A549 (cell line): ENCODE results near the gene TSR3. TPM values are rescaled to one million over a fixed set of nuclear protein-coding genes. Genes with fewer than 3 reads are reported as not detected.
A peak's percentile ranks its signal among the peaks of the same experiment; 100 is the strongest.
"Not testable (repeated sequence)": the region's sequence is repeated elsewhere in the genome, so short reads cannot be mapped to it uniquely, and the experiment has no call there.

ENCODE experiments used
- ATAC-seq, 2 experiments: fragments of 200-7000 bp in 1 of 2; fragments of >200 bp in 1 of 2; cut with Nextera tagmentation in 1 of 2; cut with Tn5 transposase in 1 of 2; 3 replicates each; pipeline versions ENCODE4 v1.8.0 to v1.9.1; 2018 to 2020; ENCODE audit warnings: mild to moderate bottlenecking in 1 of 2, moderate library complexity in 1 of 2
- CTCF ChIA-PET: fragments of 300-600 bp; sonication (Branson Sonifier 250); formaldehyde crosslinking; extraction: SDS; loops from one replicate; lab custom pipeline; 2021; ENCODE audit warnings: antibody characterized with exemption, inconsistent platforms; lab: Yijun Ruan, JAX
- POLR2A ChIA-PET: fragments of 350-600 bp; formaldehyde crosslinking; extraction: SDS; loops from one replicate; lab custom pipeline; 2021; ENCODE audit warnings: antibody characterized with exemption, inconsistent platforms; lab: Yijun Ruan, JAX
- DNase-seq, 2 experiments: peaks; one replicate each; pipeline versions ENCODE4 v3.0.0 to v3.0.0-alpha.2; 2011 to 2016; ENCODE audit warnings: low read depth in 1 of 2, low spot score in 1 of 2
- FAIRE-seq: peaks from 2 replicates; lab custom pipeline; 2011; peaks lifted over from hg19 to GRCh38; lab: Jason Lieb, UNC
- H3K27ac ChIP-seq, 2 experiments: fragments of >200 bp; sonication (Bioruptor Twin); formaldehyde crosslinking; 3 replicates each; pipeline ENCODE4 v1.5.1; 2016 to 2017
- H3K4me1 ChIP-seq: fragments of >200 bp; sonication (Bioruptor Twin); formaldehyde crosslinking; 3 replicates; pipeline ENCODE4 v1.6.1; 2016
- H3K4me2 ChIP-seq: fragments of >200 bp; sonication (Bioruptor Twin); formaldehyde crosslinking; 3 replicates; pipeline ENCODE4 v1.6.1; 2016
- H3K4me3 ChIP-seq: fragments of >200 bp; sonication (Bioruptor Twin); formaldehyde crosslinking; 3 replicates; pipeline ENCODE4 v1.5.1; 2016
- H3K9me3 ChIP-seq: fragments of >200 bp; sonication (Bioruptor Twin); formaldehyde crosslinking; 3 replicates; pipeline ENCODE4 v1.6.1; 2016
- BHLHE40 ChIP-seq: IDR thresholded peaks from 2 replicates; pipeline ENCODE4 v1.6.1; 2012; ENCODE audit warnings: low read depth, low read length, inconsistent platforms
- CBX2 ChIP-seq: fragments of 200-600 bp; sonication (generic); IDR thresholded peaks from 2 replicates; pipeline ENCODE4 v1.6.1; 2016; ENCODE audit warnings: low read depth, mild to moderate bottlenecking, borderline replicate concordance
- CEBPB ChIP-seq, 2 experiments: fragments of >200 bp in 1 of 2; sonication (Bioruptor Twin) in 1 of 2; formaldehyde crosslinking in 1 of 2; IDR thresholded peaks; 2 replicates each; pipeline ENCODE4 v1.6.1; 2012 to 2016
- CTCF ChIP-seq: fragments of >200 bp; sonication (Bioruptor Twin); formaldehyde crosslinking; IDR thresholded peaks from 3 replicates; pipeline ENCODE4 v1.5.1; 2016
- EHMT2 ChIP-seq: fragments of 200-600 bp; sonication (generic); IDR thresholded peaks from 2 replicates; pipeline ENCODE4 v1.6.1; 2016; ENCODE audit warnings: antibody characterized with exemption, low read depth, mild to moderate bottlenecking, moderate library complexity
- EP300 ChIP-seq, 2 experiments: fragments of >200 bp; sonication (Bioruptor Twin); formaldehyde crosslinking; IDR thresholded peaks; 2 replicates in 1 of 2; 3 replicates in 1 of 2; pipeline ENCODE4 v1.6.1; 2016 to 2017
- ESRRA ChIP-seq: fragments of 150-350 bp; IDR thresholded peaks from 2 replicates; pipeline ENCODE4 v1.6.1; 2014; ENCODE audit warnings: mild to moderate bottlenecking, low read length, borderline replicate concordance
- HDAC2 ChIP-seq: fragments of 200-600 bp; sonication (generic); IDR thresholded peaks from 2 replicates; pipeline ENCODE4 v1.6.1; 2016
- HES2 ChIP-seq: fragments of >200 bp; sonication (Bioruptor Twin); formaldehyde crosslinking; IDR thresholded peaks from 2 replicates; pipeline ENCODE4 v1.6.1; 2016
- JUN ChIP-seq, 2 experiments: fragments of >200 bp; sonication (Bioruptor Twin); formaldehyde crosslinking; IDR thresholded peaks; 2 replicates in 1 of 2; 3 replicates in 1 of 2; pipeline ENCODE4 v1.6.1; 2016 to 2017
- MAX ChIP-seq: IDR thresholded peaks from 2 replicates; pipeline ENCODE4 v1.6.1; 2012
- PHF8 ChIP-seq: fragments of 200-600 bp; sonication (generic); IDR thresholded peaks from 2 replicates; pipeline ENCODE4 v1.6.1; 2016; ENCODE audit warnings: low read depth, mild to moderate bottlenecking, antibody characterized with exemption, moderate library complexity, borderline replicate concordance
- POLR2AphosphoS2 ChIP-seq: conservative IDR thresholded peaks from 2 replicates; pipeline ENCODE4 v1.6.1; 2012; ENCODE audit warnings: low read length, improper control_type of control experiment, inconsistent platforms
- RAD21 ChIP-seq, 2 experiments: fragments of >200 bp in 1 of 2; sonication (Bioruptor Twin) in 1 of 2; formaldehyde crosslinking in 1 of 2; IDR thresholded peaks in 1 of 2; conservative IDR thresholded peaks in 1 of 2; 2 replicates in 1 of 2; 3 replicates in 1 of 2; pipeline ENCODE4 v1.6.1; 2012 to 2018; ENCODE audit warnings: inconsistent platforms in 1 of 2
- REST ChIP-seq: fragments of 200-600 bp; sonication (generic); IDR thresholded peaks from 2 replicates; pipeline ENCODE4 v1.6.1; 2016; ENCODE audit warnings: antibody characterized with exemption, mild to moderate bottlenecking, moderate library complexity
- RNF2 ChIP-seq: fragments of 200-600 bp; sonication (generic); IDR thresholded peaks from 2 replicates; pipeline ENCODE4 v1.6.1; 2016; ENCODE audit warnings: low read depth, mild to moderate bottlenecking, antibody characterized with exemption, moderate library complexity, borderline replicate concordance
- TFCP2L1 ChIP-seq: fragments of 250-450 bp; sonication (Bioruptor Pico); IDR thresholded peaks from 2 replicates; pipeline ENCODE4 v1.5.0; 2021; ENCODE audit warnings: mild to moderate bottlenecking
- WGBS: methylation state at CpG from one replicate; pipeline ENCODE4 v1.1.6; 2017; ENCODE audit errors: missing lambda C conversion rate; 5-methylcytosine and 5-hydroxymethylcytosine counted together
- polyA plus RNA-seq, 4 experiments: library from polyadenylated mRNA; depleted of rRNA in 3 of 4; stranded (reverse); fragments of >200 nt; fragmentation: RNase III in 1 of 4; extraction: RNeasy Plus Mini Kit Qiagen cat#74134 plus additional on column Dnase treatment in 1 of 4; gene quantifications; 2 replicates in 3 of 4; 3 replicates in 1 of 4; pipeline ENCODE4 v1.2.3, GENCODE V29; 2011 to 2017

TSR3 gene
- polyA plus RNA-seq, 2 of the 4 experiments (the other 2 are of a cell fraction), result 32.6 to 52.3 TPM

- ChIA-PET CTCF (interaction anchor here (1.1 to 3.8 kb wide), 4 partner anchors 11 to 31 kb away, joined by 3 to 16 read pairs (median 4); no protein-coding TSS in a partner anchor), POLR2A (interaction anchor here (0.6 to 1.3 kb wide), 2 partner anchors 22 to 661 kb away, joined by 6 to 7 read pairs; partner anchors contain the start of gene UBE2I)
- H3K4me1 ChIP-seq, result peaks cover 29% of the 10 kb centered on the region
- peak overlapping the region; percentile 72 for H3K4me2 ChIP-seq
- DNase-seq, result no peak
- H3K9me3 ChIP-seq, result no peaks in the 10 kb centered on the region
- FAIRE-seq, result no peak
- H3K4me3 ChIP-seq, result no peak overlapping the region
- no peak; a peak in 1 of 6 replicates for ATAC-seq
- TF ChIP-seq CEBPB (IDR thresholded peaks at IDR 0.05) (no peak), RNF2 (no peak), CBX2 (no peak), EP300 (IDR thresholded peaks at IDR 0.05) (no peak), EHMT2 (no peak), TFCP2L1 (no peak), POLR2AphosphoS2 (no peak), ESRRA (no peak)
- peak overlapping the region; percentile 47 to 74; a peak in 5 of 6 replicates for H3K27ac ChIP-seq
- WGBS, result 70% methylated on average over 19 of the region's 22 CpGs
These were observed 20.6 kb downstream of the TSR3 start for GRCh38 chr16:1330931-1331711.

GRCh38 chr16:1330260-1330914 lies 21.3 kb downstream of the TSR3 start:
- ChIA-PET CTCF (interaction anchor here (0.8 to 3.8 kb wide), 9 partner anchors 8 to 50 kb away, joined by 3 to 16 read pairs (median 3); no protein-coding TSS in a partner anchor), POLR2A (interaction anchor here (0.6 kb wide), 1 partner anchor 662 kb away, joined by 6 read pairs; no protein-coding TSS in a partner anchor)
- no peak for FAIRE-seq
- DNase-seq, result peak in 1 of 2 experiments; percentile 42
- H3K9me3 ChIP-seq, result no peaks in the 10 kb centered on the region
- H3K4me3 ChIP-seq, result no peak overlapping the region
- WGBS, result 61% methylated on average over 9 of the region's 17 CpGs
- no peak overlapping the region for H3K4me2 ChIP-seq
- no peak overlapping the region for H3K27ac ChIP-seq
- ATAC-seq, result peak in 1 of 2 experiments; percentile 42; a peak in 3 of 6 replicates
- TF ChIP-seq BHLHE40 (no peak), CTCF (peak; percentile 30; the same call in 2 of the 3 replicates)
- peaks cover 29% of the 10 kb centered on the region for H3K4me1 ChIP-seq

- H3K4me1 ChIP-seq, result peaks cover 25% of the 10 kb centered on the region
- DNase-seq, FAIRE-seq, H3K4me2 ChIP-seq, H3K4me3 ChIP-seq, H3K27ac ChIP-seq, ATAC-seq, H3K9me3 ChIP-seq: not testable (repeated sequence)
- CTCF ChIA-PET, result interaction anchor here (1.5 to 3.8 kb wide), 2 partner anchors 9 to 29 kb away, joined by 4 to 16 read pairs; no protein-coding TSS in a partner anchor
- WGBS, result 84% methylated on average over 10 of the region's 10 CpGs
- POLR2A ChIA-PET, result interaction anchor here (0.6 kb wide), 1 partner anchor 14 kb away, joined by 6 read pairs; no protein-coding TSS in a partner anchor
These were observed 22.7 kb downstream of the TSR3 start for GRCh38 chr16:1328961-1329360.

- H3K4me3 ChIP-seq, POLR2A ChIA-PET, ATAC-seq, H3K27ac ChIP-seq, H3K4me2 ChIP-seq, FAIRE-seq, CTCF ChIA-PET, DNase-seq, H3K9me3 ChIP-seq: not testable (repeated sequence)
- peaks cover 19% of the 10 kb centered on the region for H3K4me1 ChIP-seq
- 90% methylated on average over 17 of the region's 20 CpGs for WGBS
These were observed 23.5 kb downstream of the TSR3 start for GRCh38 chr16:1328136-1328535.

- no peak overlapping the region for H3K27ac ChIP-seq
- H3K9me3 ChIP-seq, result no peaks in the 10 kb centered on the region
- POLR2A ChIA-PET, result no interaction called here
- peaks cover 14% of the 10 kb centered on the region for H3K4me1 ChIP-seq
- FAIRE-seq, result no peak
- no peak for ATAC-seq
- WGBS, result 89% methylated on average over 5 of the region's 5 CpGs
- H3K4me3 ChIP-seq, result no peak overlapping the region
- DNase-seq, result no peak
- CTCF ChIA-PET, result interaction anchor here (2.6 to 6.1 kb wide), 2 partner anchors 9 to 27 kb away, joined by 11 to 44 read pairs; no protein-coding TSS in a partner anchor
- no peak overlapping the region for H3K4me2 ChIP-seq
- TF ChIP-seq MAX, result no peak
- TF ChIP-seq HDAC2, result no peak
- TF ChIP-seq CBX2, result no peak
- no peak for TF ChIP-seq JUN (IDR thresholded peaks at IDR 0.05)
- TF ChIP-seq PHF8, result no peak
- no peak for TF ChIP-seq ESRRA
- no peak for TF ChIP-seq RAD21 (conservative IDR thresholded peaks at IDR 0.05 in 1 of 2, IDR thresholded peaks at IDR 0.05 in 1 of 2)
- no peak for TF ChIP-seq REST
- no peak for TF ChIP-seq HES2
These were observed 24.1 kb downstream of the TSR3 start for GRCh38 chr16:1327619-1327947.
